ENCODE results near the gene FNDC1.

FNDC1 gene

DNA sequence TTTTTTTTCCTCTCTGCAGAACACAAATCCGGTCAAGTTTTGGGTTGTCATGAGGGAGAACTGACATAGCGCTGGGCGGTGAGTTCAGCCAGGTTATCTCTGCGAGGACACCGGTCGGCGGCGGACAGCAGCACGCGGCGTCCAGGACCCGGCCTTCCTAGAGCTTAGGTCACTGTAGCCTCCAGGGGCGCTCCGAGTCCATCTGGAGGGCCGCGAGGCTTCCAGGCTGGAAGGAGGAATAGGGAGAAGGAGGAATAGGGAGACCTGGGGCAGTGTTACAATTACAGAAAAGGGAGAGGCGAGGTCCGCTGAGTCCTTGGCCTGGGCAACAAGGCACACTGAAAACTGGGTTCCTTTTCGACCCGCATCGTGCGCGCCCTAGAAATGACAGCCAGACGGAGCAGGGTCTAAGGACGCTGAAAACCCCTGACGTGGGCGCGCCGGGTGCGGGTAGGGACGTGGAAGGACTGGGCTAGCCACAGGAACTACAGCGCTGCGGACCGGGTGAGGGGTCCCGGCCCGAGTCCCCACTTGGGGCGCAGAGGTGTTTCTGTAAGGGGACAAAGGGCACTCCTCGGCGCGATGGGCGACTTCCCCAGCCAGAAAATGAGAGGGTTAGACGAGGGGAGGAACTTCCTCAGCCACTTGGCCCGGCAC is 536 bp upstream of the FNDC1 start:
- TF ChIP-seq, protein P1, sequence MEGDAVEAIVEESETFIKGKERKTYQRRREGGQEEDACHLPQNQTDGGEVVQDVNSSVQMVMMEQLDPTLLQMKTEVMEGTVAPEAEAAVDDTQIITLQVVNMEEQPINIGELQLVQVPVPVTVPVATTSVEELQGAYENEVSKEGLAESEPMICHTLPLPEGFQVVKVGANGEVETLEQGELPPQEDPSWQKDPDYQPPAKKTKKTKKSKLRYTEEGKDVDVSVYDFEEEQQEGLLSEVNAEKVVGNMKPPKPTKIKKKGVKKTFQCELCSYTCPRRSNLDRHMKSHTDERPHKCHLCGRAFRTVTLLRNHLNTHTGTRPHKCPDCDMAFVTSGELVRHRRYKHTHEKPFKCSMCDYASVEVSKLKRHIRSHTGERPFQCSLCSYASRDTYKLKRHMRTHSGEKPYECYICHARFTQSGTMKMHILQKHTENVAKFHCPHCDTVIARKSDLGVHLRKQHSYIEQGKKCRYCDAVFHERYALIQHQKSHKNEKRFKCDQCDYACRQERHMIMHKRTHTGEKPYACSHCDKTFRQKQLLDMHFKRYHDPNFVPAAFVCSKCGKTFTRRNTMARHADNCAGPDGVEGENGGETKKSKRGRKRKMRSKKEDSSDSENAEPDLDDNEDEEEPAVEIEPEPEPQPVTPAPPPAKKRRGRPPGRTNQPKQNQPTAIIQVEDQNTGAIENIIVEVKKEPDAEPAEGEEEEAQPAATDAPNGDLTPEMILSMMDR (IDR thresholded peaks at IDR 0.05; ENCODE audit: control insufficient read depth, insufficient read depth, low read depth, low read length, missing control alignments) = peak; percentile 57
- DNase-seq (ENCODE audit: low read depth) = no peak
- H3K4me3 ChIP-seq (ENCODE audit: control insufficient read depth, low read depth, low read length) = peak overlapping the region; percentile 43

DNA sequence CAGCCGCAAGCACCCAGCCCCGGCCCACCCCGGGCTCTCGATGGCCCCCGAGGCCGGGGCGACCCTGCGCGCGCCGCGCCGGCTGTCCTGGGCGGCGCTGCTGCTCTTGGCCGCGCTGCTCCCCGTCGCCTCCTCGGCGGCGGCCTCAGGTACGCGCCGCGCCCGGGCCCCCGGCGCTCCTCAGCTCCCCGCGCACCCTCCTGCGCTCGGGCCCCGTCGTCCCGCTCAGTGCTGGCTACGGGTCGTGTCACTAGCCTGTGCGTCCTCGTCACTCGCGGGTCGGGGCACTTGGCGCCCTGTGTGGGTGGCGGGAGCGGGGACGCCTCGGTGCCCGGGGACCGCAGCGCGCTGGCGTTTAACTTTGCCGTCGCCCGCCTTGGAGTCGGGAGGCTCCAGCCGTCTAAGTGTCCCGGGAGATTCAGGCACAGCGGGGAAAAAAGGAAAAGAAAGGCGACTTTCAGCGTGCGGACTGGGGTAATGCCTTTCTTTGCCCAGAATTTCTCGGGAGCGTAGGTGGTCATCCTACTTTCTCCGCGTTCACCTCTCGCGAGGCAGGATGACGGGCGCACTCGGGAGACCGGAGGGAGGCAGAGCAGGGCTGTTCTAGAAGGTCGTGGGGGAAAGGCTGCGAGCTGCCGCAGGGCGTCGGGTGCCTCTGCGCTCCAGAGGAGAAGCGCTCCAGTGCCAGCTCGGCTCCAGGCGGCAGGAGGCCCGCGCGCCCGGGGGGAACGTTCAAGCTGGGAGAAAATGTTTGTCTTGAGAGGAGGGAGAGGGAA is 545 bp downstream of the FNDC1 start:
- TF ChIP-seq, protein P1 (IDR thresholded peaks at IDR 0.05; ENCODE audit: control insufficient read depth, insufficient read depth, low read depth, low read length, missing control alignments) = no peak
- DNase-seq (ENCODE audit: low read depth) = no peak
- H3K4me3 ChIP-seq (ENCODE audit: control insufficient read depth, low read depth, low read length) = peak overlapping the region; percentile 40

DNA sequence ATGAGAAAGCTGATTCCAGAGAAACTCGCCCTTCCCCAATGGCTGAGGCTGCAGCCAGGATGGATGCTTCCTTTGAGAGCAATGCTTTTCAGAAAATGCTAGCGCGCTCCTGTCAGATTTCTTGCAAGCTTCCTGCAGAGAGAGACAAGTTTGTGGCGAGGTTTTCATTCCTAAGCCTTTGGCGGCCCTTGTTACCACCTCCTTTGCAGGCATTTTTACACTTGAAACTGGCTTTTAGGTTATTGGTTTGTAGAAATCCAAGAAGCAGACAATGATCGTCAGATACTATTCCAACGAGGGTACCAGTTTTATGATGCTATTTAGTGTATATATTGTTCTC is 1.1 kb downstream of the FNDC1 start:
- TF ChIP-seq, protein P1 (IDR thresholded peaks at IDR 0.05; ENCODE audit: control insufficient read depth, insufficient read depth, low read depth, low read length, missing control alignments) = no peak
- no peak for DNase-seq (ENCODE audit: low read depth)
- peak overlapping the region; percentile 40 for H3K4me3 ChIP-seq (ENCODE audit: control insufficient read depth, low read depth, low read length)

DNA sequence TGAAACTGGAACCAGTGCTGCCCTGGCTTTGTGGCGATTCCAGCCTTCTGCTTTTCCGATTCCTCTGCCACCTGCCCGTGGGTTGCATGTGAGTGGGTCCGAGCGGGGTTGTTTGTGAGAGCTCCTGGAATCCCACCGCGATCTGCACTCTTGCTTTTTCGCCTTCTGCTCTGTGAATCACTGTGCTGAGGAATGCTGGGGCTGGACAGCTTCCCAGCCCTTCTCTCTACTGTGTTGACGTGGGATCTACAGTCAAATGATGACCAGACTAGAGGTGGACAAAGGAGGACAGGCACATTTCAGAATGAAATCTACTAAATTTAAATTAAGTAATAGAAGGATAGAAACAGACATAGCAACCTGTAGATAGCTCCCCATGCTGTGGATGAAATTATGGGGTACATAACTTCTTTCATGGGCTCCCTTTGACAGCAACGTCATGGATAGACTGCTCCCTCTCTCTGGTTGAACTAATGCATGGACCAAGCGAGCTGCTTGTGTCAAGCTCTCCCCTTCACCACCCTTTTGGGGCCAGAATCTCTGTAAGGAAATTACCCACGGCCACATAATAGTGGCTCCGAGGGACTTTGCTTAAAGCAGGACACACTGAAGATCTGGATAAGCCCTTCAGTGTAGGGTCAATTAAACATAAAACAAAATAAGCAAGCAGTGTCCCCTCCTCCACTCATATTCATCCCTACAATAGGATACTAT is 2.0 kb downstream of the FNDC1 start:
- DNase-seq (ENCODE audit: low read depth) = no peak
- TF ChIP-seq, protein P1 (IDR thresholded peaks at IDR 0.05; ENCODE audit: control insufficient read depth, insufficient read depth, low read depth, low read length, missing control alignments) = no peak
- H3K4me3 ChIP-seq (ENCODE audit: control insufficient read depth, low read depth, low read length) = peak overlapping the region; percentile 36

DNA sequence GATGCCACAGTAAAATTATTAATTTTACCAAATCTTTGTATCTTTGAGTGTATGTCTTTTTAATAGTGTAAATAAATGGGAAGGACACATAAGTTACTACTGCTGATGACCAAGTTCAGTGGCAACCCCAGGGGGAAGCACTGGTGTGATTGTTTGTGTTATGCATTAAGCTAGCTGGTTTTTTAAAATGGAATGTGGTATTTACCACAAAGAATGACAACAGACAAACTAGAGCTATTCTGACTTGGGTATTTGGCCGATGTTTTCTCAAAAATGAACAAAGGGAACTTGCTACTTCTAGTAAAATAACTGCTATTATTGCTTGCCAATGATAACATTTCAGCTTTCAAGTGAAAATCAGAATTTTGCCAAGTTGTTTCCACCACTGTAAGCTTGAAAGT is 2.9 kb downstream of the FNDC1 start:
- no peak overlapping the region for H3K4me3 ChIP-seq (ENCODE audit: control insufficient read depth, low read depth, low read length)
- TF ChIP-seq, protein P1 (IDR thresholded peaks at IDR 0.05; ENCODE audit: control insufficient read depth, insufficient read depth, low read depth, low read length, missing control alignments) = no peak
- no peak for DNase-seq (ENCODE audit: low read depth)

DNA sequence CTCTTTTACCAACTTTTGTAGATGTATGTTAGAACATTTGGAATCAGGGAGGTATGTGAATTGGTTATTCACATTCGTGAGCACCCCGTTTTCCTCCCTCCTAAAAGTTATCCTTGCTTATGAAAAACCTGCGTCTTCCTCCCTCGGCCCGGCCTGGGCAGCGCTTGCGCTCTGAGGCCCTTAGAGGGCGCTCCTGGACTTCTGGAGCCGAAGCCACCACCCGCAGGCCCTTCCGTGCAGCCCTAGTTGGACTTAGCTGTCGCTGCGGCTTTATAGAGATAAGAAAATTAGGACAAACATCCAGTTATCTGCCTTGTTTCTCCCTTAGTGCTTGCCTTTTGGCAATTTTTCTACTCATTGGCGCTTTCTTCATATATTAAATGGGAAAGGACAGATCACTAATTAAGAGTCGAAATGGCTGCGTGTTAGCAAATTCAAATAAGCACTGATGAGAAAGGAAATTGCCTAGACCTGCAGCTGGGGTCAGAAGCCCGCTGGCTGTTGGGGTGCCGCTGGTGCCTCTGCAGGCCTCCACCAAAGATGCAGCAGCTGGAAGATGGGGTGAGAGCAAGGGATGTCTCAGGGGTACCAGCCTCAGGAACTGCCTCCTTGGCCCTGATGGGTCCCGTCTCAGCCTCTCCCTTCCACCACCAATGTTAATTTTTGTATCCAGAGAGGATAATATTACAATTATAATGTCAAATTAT is 5.2 kb downstream of the FNDC1 start:
- no peak for DNase-seq (ENCODE audit: low read depth)
- H3K4me3 ChIP-seq (ENCODE audit: control insufficient read depth, low read depth, low read length) = no peak overlapping the region
- TF ChIP-seq, protein P1 (IDR thresholded peaks at IDR 0.05; ENCODE audit: control insufficient read depth, insufficient read depth, low read depth, low read length, missing control alignments) = peak; percentile 99
